ENCODE measurements around the gene FGFR3.
"Not testable (repeated sequence)": the region's sequence is repeated elsewhere in the genome, so short reads cannot be mapped to it uniquely, and the experiment has no call there.

The FGFR3 gene

DNA sequence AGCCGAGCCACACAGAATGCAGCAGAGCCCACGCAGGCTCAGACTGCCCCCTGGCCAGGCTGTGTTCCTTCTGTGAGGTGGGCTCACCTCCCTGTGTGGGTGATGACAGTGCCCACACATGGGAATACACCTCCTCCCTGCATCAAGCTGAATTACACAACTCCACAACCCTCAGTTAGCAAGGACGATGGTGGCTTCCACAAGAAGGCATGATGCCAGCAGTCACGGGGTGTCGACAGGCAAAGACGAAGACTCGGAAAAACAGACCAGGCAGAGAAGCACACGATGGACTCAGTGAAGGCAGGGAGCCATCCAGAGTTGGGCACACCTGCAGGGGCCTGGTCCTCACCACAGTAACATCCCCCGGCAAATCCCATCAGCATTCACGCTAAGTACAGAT is 50.8 kb downstream of the FGFR3 start:
- no peak for DNase-seq

DNA sequence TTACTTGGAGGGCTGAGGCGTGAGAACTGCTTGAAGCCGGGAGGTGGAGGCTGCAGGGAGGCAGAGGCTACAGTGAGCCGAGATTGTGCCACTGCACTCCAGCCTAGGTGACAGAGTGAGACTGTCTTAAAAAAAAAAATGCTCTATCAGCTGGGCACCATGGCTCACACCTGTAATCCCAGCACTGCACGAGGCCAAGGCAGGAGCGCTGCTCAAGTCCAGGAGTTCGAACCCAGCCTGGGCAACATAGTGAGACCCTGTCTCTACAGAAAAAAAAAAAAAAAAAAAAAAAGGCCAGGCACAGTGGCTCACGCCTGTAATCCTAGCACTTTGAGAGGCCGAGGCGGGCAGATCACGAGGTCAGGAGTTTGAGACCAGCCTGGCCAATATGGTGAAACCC is 51.5 kb downstream of the FGFR3 start:
- DNase-seq = not testable (repeated sequence)

DNA sequence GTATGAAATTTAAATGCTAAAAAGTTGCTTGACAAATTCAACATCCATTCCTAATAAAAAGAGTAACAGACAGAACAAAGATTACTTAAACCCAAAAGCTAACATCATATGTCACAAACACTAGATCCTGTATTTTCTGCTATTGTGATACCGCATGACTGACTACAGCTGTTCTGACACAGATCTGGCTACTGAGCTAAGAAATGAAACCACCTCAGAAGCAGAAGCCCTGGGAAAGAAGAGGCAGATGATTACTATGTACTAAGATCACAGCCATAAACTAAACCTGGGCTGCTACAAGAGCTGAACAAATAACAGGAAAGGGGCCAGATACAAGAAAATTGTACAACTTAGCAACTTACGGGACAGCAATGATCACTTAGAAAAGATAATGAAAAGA is 53.5 kb downstream of the FGFR3 start:
- DNase-seq = no peak

DNA sequence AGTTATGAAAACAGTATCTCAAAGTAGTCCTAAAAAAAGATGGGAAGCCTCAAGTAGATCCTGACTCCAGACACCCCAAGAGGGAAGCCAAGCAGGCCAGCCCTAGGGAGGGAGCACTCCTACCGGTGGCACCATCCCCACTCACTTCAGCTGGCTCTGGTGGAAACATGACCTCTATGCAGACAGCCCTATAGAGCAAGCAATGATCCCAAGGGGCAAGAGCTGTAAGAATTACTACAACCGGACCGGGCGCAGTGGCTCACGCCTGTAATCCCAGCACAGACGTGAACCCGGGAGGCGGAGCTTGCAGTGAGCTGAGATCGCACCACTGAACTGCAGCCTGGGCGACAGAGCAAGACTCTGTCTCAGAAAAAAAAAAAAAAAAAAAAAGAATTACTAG is 57.2 kb downstream of the FGFR3 start:
- DNase-seq = no peak

DNA sequence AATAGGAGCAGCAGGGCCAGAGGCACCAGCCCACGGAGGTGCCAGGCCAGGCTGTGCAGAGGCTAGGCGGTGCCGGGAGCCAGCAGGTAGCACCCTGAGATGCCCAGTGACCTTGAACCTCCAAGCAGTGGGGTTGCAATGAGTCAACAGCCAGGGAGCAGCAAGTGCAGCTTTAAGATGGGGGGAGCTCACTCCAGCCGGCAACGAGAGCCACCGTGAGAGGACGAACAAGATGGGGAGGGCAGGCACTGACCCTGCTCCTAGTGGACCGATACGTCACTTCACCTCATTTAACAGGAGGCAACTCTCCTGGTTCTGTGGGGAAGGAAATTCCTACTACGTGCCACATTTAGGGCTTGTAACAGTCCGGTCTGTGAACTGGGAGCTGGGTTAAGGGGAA is 58.1 kb downstream of the FGFR3 start:
- no peak for DNase-seq

DNA sequence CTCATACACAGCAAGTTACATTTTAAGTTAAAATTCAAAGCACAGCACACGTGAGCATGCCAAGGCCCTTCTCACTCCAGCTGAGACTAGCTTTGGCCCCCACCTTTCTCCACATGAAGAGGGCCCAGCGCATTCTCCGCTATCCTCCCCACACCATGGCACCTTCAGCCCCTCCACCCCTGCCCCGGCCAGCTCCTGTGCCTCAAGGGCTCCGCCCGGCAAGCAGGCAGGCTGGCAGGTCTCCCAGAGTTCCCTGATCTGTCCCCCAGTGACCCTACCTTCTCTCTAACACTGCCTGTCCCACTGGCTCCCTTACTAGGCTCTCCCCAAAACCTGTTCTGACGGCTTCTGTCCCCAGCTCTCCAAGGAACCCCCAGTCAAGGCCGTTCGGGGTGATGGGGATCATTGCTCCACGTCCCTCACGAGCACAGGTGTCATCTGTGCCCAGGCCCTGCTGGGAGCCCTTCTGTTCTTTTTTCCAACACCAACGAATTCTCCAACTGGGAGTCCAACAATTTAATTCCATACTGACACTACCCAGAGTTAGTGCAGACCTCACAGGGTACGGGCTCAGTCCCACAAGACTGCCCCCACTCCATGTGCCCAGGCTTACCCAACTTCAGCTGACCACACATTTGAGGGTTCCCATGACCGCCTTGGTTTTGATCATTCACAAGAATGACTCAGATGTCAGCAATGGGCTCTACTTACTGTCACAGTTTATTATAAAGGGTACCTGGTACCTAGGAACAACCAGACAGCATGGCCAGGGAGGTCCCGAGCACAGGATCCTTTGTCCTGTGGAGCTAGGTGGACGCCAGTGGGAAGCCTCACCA is 58.7 kb downstream of the FGFR3 start:
- DNase-seq = no peak

DNA sequence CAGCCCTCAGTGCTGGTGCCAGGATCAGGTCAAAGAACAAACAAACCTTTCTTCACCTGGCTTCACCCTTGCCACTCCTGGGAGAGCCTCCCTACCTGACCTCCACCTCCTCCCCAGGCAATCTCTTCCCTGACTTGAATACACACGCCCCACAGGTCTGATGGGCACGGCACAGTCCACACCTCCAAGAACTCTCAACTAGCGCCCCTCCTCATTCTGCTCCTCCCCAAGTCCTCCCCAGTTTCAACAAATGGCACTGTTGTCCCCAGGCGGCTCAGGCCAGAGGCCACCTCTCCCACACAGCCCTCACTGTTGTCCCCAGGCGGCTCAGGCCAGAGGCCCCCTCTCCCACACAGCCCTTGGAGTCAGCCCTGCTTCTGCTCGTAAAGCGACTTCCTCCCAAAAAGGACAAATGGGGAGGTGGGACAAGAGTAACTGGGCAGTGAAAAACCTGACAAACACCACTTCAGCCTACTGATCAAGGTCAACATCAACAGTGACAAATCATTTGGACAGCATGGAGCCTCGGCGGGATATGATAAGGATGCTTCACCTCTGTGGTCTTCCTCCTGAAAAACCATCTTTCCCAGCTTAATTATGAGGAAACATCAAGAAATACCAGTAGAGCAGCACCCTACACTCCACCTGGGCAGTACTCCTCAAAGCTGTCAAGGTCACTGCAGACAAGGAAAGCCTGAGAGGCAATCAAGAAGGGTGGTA is 60.0 kb downstream of the FGFR3 start:
- no peak for DNase-seq

DNA sequence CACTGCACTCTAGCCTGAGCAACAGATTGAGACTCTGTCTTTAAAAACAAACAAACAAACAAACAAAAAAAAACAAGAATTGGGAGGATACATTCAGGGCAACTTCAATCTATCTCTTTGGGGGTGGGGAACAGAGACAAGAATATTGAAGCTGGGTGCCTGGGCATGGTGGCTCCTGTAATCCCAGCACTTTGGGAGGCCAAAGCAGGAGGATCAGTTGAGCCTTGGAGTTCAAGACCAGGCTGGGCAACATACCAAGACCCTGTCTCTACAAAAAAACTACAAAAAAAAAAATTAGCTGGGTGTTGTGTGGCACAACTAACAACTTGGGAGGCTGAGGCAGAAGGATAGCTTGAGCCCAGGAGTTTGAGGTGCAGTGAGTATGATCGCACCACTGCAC is 61.7 kb downstream of the FGFR3 start:
- DNase-seq = no peak

DNA sequence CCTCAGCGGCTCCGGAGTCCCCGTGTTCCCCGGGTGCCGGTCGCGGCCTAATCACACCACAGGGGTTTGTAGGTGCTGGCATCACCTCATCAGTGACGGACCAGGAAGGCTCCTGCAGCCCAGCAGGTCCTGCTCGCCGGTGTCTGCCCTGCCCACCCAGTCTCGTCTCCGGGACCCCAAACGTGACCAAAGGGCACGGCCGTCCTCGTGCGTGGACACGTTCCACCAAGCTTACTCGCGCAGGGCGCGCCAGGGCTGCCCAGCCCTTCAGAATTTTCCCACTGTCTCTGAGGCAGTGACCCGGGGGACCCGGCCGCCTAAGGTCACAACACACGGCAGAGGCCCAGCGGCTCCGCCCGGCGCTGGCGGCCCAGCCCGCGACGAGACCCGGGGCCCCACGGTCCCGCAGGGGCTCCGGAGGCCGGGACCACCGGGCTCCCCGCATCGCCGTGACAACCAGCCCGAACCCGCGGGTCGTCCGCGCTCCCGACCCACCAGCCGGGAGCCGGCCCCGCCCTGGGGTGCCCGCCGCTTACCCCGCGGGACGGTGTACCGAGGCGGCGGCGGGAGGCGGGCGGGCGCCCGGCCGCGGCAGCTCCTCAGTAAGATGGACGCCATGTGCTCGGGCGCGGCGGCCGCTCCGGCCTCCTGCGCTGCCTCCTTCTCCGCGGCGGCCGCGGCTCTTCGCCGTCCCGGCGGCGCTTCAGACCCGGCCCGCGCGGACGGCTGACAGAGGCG is 62.4 kb downstream of the FGFR3 start:
- DNase-seq = no peak

DNA sequence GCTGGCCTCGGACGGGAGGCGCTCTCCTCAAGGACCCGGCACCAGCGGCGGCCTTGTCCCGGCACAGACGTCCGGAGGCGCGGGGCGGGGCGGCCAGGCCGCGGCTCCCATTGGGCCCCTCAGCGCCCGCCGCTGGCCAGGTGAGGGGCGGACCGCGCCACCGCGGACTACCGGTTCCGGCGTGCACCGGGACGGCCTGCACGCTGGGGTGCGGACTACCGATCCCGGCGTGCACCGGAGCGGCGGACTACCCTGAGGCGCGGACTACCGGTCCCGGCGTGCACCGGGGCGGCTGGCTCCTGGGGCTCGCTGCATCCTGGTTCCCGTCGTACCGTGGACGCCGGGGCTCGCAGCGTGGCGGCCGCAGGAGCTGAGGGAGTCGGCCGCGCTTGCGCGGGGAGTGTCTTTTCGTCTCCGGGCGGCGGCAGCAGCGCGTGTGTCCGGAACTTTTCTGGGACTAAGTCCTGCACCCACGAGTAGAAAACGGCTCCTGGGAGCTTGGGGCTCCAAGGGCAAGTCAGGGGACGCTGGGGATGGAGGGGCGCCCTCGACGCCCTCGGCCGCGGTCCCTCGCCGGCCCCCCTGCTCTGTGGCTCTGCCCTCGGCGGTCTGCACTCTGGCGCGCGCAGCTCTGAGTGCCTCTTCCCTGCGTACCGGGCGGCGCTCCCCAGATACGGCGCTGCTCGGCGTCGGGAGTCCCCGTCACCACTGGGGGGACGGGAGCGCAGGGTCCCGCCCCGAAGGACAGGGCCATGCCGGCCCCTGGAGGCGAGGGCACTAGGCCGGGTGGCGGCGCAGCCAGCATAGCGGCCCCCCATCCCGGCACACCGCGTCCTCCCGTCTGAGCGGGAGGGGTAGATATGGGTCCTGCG is 63.2 kb downstream of the FGFR3 start, which contains the start of gene LETM1:
TSS of gene LETM1 (minus strand) at position 86 of the 872 bp plus-strand sequence. CDS start 206 bp downstream, outside the sequence.
- peak; percentile 96 for DNase-seq

DNA sequence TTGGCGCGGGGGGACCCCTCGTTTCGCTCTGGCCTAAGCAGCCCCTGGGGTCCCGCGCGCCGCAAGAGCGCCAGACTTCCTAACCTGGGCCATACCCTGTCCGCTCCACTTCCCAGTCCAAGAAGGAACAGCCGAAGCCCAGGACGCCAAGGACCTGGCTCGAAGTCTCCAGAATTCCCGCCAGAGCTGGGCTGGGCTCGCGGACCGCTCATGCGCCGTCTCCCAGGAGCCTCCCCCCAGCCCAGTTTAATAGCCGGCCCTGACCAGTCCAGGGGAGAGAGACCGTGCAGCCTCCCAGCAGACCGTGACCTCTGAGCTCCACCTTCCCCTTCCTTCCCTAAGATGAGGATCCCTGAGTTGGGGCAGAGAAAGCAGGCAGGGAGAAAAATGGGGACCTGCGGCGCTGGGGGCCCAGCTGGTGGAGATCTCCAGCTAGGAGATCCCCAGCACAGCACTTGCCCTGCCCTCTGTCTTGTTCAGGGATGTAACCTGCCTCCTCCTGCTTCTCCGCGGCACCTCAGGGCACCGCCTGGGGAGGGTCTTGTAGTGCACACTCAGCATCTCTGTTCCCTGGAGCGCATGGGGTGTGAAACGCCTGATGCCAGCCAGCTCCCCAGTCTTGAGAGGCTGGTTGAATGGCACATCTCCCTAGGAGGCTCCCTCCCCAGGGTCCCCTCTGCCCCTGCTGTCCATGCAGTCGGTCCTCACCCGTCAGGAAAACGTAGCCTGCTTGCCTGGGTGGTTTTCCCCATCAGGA is 64.0 kb downstream of the FGFR3 start:
- no peak for DNase-seq

DNA sequence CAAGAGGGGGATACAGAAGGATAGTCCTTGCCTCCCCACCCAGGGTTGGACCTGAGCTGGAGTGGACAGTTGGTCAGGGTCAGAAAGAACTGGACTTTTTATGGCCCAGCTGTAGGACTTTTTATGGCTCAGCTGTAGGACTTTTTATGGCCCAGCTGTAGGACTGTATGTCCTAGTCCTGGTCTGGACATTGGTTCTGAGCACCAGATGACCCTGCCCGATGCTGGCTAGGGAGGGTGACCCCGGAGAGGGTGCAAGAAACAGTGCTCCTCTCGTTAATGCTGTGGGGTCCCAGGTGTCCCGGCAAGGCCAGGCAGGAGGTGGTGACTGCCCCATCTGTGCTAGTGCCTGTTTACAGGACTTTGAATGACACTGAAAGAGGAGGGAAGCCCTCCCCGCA is 64.8 kb downstream of the FGFR3 start:
- no peak for DNase-seq
